C4-2B (cell line): ENCODE results near the gene G3BP2.

Experiments
- ZFX ChIP-seq: fragments of 450-650 bp; IDR thresholded peaks from 2 replicates; pipeline ENCODE4 v1.6.1; 2017
- TF ChIP-seq, protein P1 (sequence below): fragments of 450-650 bp; conservative IDR thresholded peaks from 2 replicates; pipeline ENCODE4 v1.5.1; 2017; ENCODE audit warnings: mild to moderate bottlenecking

GRCh38 chr4:75643651-75644050 lies 29.6 kb downstream of the G3BP2 start:
- TF ChIP-seq, protein P1, sequence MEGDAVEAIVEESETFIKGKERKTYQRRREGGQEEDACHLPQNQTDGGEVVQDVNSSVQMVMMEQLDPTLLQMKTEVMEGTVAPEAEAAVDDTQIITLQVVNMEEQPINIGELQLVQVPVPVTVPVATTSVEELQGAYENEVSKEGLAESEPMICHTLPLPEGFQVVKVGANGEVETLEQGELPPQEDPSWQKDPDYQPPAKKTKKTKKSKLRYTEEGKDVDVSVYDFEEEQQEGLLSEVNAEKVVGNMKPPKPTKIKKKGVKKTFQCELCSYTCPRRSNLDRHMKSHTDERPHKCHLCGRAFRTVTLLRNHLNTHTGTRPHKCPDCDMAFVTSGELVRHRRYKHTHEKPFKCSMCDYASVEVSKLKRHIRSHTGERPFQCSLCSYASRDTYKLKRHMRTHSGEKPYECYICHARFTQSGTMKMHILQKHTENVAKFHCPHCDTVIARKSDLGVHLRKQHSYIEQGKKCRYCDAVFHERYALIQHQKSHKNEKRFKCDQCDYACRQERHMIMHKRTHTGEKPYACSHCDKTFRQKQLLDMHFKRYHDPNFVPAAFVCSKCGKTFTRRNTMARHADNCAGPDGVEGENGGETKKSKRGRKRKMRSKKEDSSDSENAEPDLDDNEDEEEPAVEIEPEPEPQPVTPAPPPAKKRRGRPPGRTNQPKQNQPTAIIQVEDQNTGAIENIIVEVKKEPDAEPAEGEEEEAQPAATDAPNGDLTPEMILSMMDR: no peak
- no peak for TF ChIP-seq ZFX
